ENCODE results near the gene MATCAP1.

Gene MATCAP1

DNA sequence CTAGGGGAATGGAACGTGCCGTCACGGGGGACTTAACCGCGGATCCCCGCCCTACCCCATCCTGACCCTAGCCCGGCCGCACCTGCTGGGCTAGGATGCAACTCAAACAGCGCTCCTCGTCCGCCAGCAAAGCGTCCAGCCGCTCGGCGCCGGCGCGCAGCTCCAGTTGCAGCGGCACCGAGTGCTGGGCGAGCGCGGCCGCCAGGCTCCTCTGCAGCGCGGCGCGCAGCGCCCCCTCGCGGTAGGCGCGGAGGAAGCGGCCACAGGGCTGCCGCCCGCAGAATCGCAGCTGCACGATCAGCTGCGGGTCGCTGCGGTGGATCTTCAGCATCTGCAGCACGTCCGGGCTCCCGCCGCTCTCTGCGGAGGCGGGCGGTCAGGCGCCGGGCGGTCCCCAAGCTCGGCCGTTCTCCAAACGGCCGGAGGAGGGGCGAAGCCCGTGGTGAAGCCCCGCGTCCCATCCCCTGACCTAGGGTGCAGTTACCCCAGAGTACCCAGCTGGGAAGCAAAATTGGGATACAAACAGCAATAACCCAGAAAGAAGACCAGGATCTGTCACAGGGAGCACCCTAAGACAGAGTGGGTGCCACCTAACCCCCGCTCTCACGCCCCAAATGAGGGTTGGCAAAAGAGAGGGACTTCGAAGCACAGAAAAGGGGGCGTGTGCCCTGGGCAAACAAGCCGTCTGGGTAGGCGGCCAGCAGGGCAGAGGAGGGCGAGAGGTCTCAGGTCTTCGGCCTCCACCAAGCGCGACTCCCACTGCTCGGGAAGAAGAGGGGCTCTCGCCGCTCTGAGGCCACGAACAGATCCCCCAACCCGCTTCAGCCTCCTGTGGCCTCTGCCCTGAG is 28.2 kb downstream of the MATCAP1 start:
- DNase-seq, result peak; percentile 76

DNA sequence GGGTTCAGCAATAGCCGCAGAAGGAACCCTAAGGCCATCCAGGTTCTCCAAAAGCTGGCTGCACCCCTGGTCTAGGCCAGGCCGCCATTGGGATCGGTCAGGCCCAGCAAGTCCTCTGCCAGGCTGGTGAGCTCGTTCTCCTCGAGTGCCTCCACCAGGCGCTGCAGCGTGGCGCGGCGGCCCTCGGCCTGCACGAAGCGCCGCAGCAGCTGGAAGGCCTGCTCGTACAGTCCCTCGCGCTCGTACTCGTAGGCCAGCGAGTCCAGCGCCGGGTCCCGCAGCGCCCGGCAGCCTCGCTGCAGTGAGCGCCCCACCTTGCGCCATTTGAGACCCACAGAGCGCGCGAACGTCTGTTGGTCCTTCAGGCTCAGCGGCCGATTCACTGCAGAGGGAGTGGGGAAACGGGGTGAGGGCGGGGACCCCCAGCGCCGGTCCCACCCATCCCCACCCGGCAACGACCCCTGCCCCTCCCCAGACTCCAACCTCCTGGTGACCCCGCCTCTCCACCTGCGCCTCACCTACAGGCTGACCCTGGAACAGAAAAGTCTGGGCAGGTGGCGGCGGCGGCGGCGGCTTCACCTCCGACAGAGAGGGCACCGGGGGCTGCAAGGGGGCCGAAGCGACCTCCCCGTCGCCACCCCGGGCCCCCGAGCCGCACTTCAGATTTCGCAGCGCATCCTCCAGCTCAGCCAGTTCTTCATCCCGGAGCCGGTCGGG is 29.0 kb downstream of the MATCAP1 start:
- DNase-seq, result no peak

DNA sequence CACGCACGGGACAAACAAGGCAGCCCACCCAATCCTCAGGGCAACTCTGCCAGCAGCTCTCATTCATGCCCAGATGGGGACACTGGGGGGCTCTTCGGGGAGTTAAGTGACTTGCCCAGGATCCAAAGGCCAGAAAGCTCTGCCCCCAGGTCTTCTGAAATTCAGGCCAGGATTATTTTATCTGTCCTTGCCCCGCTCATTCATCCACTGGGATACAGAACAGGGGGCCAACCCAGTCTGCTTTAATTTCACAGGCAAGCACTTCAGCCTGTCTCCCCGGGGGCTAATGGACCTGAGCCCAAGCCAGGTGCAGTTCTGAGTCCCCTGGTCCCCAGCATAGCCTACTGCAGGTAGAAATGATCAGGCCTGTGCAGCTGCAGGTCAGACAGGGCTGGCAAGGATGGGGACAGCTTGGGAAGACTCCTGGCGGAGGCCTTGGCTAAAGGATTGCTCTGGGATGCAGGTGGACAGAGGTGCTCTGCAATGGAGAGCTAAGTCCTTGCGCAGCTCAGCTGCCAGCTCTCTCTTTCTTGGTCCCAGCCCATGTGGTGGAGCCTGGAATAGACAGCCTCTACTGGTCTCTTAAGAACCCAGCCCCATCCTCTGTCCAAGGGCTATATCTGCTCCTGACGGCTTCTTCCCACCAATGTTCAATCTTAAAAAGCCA is 32.2 kb downstream of the MATCAP1 start:
- DNase-seq, result no peak

DNA sequence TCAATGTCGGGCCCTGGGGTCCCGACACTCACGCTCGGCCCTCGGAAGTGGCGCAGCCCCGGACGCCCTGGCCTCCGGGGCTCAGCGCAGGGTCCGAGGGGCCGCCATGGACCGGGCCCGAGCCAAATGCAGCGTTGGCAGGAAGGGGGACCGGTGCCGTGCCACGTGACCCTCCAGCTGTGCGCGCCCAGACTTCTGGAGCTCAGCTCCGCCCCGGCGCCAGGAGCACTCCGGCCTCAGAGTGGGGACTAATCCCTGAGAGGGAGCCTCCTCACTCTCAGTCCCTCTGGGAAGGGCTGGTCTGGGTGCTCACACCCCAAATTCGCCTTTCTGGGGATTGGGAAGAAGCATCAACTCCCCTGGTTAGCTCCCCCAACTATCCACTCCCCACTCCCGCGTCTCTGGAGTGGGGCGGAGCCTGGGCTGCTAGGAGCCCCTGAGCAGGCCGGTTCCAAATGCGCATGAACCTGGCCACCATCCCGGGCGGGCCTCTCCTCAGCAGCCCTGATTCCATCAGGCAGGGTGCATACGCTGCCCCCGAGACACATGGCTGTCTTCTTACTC is 32.8 kb downstream of the MATCAP1 start, which contains the start of gene B3GNT9:
Gene B3GNT9, minus strand, starts transcription at position 166 of the 564 bp plus-strand sequence. CDS start 513 bp downstream, outside the sequence.
- peak; percentile 34 for DNase-seq

DNA sequence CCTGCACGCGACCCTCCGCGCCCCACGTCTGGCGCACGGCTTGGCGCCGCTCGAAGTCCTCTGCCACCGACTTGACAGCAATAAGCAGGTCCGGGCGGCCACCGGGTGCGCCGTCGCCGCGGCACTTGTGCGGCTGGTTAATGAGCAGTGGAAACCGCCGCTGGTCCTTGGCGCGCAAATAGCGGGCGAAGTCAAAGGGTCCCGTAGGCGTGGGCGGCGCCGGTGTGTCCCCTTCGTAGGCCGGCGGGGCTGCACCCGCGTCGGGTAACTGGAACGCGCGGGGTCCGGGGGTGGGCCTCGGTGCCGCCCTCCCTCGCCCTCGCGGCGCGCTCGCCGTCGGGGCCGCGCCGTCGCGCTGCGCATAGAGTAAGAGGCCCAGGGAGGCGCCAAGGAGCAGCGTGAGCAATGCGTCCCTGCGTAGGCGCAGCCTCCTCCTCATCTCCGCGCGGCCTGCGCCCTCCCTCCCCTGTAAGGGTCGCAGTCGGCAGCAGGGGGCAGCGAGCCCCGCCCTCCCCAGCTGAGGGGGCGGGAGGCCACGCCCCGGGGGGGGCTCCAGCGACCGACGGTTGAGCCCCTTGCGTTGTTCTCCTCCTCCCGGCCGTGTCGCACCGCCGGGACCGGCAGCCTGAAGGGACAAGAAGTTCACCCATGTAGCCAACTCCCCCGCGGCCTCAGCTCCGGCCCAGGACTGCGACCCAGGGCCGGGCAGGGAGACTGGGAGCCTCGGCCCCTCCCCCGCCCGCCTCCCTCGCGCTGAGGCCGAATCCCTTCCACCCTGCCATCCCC is 33.5 kb downstream of the MATCAP1 start:
- DNase-seq, result peak; percentile 30

DNA sequence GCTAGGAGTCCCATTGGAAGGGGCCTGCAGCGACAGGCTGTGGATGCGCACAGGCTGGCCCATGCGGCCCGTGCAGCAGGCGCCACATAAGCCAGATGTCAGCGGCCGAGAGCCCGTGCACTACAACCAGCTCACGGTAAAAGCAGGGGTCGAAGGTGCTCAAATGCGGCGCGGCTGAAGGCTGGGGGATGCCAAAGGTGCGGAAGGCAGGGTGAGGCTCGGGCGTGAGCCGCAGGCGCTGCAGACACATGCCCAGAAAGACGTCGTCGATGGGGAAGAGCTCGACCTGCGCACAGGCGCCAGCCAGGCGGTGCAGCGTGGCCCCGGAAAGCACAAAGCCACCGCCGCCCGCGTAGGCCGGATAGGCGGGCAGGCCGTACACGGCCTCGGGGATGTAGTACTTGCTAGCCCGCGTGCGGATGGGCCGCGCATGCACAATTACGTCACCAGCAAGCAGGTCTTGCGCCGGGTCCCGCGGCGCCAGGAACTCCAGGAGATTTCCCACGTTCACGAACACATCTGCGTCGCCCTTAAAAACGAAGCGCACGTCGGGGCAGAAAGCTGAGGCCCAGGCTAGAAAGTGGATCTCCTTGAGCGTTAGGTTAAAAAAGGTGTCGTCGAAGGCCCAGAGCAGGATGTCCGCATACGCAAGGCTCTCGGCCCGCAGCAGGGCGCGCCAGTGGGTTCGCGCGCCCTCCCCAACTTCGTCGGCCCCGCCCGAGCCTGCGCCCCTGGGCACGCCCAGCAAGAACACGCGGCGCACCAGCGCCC is 34.3 kb downstream of the MATCAP1 start:
- no peak for DNase-seq

DNA sequence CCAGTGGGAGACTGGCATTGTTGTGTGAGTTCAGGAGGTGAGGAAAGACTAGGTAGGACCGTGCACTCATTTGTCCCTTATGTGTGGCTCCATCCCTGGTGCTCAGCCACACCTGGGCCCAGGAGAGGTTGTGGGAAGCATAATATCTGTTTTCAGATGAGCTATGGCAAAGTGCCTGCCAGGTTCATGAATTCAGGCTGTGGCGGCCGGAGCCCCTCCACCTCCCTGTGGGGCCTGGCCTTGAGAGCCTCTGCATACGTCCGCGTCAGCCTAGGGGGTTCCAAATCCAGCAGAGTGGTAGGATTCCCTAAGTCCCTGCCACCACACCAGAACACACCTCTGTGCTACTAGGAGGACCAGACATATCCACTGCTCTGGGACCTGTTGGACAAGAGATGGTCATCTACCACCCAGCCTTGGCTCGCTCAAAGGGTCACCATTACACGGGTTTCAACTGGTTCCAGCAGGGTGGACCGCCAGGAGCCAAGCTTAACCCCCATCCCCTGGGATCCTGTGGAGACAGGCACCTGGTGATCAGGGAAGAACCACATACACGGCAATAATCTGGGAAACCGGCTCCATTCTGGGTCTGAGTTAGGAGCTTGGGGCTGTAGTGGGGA is 35.0 kb downstream of the MATCAP1 start:
- DNase-seq, result no peak

DNA sequence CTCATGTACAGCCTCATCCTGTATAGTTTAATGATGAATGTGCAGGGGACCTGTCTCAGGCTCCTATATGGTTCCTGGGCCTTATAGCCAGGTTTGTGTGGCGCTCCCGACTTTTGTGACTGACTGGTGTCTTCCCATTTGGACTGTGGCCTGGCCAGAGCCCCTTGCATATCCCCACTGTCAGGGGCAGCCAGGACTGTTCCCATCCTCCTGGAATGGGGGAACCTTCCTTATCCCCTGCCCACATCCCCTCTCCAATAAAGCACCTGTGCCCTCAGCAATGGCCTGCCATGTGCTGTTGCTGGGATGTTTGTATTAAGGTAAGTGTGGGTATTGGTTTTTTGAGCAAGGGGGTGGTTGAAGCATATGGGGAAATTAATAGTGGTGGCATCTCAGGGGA is 35.5 kb downstream of the MATCAP1 start:
- DNase-seq, result no peak

DNA sequence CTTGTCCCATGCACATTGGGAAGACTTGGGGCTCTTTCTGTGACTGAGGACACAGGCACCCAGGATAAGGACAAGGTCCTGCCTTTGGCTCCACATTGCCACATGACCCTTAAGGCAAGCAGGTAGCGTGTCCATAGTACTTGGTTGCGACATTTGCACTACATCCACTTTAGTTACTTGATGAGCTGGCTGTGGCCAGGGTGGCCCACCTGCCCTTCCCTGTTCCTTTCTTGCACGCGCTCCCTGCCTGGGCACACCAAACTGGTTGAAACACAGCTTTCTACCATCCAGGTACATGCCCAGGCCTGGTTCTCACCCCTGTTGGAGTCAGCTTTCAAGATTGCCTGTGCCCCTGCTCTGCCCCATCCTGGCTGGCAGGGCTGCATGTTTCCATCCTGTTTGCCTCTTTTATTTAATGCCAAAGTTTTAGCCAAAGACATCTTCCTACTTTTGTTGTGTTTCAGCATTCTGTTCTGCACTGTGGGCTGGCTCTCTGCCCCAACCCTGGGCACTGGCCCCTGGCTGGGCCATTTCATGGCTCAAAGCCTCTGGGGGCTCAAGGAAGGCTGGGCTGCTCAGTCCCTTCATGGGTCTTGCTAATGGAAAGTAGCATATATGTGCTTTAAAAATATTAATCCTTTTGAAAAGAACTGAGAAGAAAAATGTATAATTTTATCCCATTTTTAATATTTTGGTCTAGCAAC is 36.2 kb downstream of the MATCAP1 start:
- DNase-seq, result no peak

DNA sequence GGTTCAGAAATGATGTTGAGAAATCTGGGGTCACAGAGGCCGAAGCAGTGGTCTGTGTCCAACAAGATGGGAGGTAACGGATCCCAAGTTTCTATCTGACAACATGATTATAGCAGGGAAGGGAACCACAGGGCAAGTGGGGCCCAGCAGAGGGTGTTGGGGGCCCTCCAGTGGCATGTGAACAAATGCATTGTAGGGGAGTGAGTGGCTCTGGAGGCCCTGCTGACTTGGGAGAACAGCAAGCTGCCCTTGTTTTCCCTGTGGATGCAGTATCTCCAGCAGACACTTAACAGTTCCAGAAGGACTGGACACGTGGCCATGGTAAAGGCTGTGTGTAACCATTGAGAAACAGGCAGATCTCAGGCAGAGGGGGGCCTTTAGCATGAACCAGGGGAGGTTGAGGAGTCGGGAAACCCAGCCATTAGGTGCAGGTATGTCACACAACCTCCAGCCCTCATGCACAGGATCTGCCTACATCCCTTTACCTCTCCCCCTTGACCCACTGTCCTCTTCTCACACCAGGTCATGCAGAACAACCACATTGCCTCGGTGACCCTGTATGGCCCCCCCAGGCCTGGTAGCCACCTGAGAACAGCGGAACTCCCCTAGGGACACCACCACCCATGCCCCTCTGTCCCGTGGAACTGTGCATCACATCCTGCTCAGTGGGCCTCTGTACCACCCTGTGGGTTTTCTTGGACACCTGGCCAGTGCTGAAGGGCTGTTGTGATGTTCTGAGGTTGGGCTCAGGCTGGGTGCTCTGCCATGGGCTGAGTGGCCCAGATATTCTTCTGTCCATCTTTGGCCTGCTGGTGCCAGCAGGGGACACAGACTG is 37.0 kb downstream of the MATCAP1 start:
- DNase-seq, result no peak

DNA sequence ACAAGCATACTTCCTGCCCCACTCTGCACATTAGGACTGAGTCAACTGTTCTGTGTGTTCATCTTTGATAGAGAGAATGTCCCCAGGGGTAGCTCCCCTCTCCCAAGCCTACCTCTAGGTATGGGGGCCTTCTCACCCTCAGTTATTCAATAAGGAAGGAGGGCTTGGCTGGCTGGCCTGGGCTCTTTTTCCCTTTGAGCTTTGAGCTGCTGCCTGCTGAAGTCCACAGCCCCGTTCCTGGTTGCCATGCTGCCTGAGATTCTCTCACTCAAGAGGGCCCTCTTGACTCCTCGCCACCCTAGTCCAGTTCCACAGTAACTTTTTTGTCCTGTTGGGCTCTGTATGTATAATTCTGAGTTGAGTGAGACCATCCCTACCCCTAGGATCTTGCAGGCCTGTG is 38.0 kb downstream of the MATCAP1 start:
- DNase-seq, result no peak

DNA sequence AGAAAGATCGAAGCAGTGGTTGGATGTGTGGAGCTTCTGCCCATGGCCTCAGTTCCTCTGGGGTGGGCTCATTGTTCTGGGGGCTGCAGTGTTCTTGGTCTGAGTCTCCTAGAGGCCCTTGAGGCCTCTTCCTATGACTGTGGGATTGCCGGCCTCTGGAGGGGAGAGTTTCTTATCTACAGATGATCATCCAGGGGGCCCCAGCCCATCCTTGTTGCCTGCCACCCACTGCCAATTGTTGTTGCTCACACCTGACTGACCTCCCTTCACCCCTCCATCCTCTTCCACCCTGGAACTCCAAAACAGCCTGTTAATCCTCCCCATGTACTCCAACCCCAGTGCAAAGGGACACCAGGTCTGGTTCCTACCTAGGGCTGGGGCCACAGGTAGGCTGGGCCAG is 38.8 kb downstream of the MATCAP1 start:
- DNase-seq, result no peak

DNA sequence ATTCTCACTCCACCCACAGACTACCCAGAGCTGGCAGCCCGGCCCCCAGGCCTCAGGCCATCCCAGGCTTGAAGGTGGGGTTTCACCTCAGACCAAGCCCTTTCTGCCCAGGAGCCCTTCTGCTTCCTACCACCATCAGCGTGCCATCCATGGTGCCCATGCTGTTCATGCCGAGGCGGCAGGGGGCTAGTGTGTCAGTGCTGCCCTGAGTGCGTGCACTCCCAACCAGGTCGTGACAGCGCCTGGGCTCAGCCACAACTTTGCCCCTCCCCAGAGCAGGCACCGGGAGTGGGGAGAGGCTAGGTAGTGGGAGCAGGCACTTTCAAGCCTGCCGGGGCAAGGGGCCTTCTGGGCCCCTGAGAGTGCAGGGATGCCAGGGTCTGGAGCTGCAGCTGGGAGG is 41.4 kb downstream of the MATCAP1 start:
- no peak for DNase-seq

DNA sequence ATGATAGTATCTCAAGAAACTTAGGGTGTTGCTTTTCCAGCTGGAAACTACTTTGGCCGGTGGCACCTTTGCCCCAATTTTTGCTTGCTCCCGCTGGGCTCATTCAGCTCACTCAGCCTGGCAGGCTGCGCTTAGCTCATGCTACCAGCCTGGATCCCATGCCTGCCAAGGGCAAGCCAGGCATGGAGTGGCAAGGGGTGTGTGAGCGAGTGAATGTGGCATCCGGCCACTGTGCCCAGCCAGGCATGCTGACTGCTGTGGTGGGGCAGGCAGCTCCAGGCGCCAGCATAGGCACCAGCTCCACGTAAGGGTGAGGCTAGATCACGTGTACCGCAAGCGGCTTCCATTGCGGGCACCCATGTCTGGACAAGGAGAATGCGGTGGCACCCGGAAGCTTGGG is 42.4 kb downstream of the MATCAP1 start:
- no peak for DNase-seq

DNA sequence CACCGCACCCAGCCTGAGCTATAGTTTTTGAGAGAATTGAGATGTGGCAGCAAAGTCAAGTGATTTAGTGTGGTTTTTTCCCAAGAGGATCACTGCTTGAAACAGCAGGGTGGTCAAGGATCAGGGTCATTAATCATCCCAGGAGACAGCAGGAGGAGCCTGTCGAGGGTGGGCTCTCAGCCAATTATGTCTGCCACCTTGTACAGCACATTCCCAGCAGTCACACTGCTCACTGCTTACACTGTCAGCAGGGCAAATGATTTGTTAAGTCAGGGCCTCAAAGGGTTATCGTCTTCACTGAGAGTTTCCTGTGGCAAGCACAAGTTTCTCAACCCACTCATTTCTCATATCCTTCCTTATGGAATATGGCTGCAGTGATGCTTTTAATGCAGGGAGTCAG is 46.2 kb downstream of the MATCAP1 start:
- DNase-seq, result no peak

DNA sequence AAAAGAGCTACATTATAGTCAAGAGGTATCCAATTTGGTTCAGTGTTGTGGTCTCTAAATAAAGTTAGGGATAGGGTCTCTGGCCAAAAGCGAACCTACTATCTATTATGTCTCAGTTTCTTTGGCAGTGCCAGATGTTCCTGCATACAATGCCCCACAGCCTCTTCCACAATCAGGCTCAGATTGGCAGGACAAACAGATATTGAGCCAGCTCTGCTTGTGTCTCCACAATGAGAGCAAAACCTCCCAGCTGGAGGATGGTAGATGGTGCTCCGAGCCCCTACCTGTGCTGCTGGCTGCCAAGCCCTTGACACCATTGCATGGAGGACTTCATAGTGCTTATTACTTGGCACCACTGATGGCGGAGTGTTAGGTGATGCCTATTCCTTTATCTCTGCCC is 54.3 kb downstream of the MATCAP1 start:
- DNase-seq, result no peak

DNA sequence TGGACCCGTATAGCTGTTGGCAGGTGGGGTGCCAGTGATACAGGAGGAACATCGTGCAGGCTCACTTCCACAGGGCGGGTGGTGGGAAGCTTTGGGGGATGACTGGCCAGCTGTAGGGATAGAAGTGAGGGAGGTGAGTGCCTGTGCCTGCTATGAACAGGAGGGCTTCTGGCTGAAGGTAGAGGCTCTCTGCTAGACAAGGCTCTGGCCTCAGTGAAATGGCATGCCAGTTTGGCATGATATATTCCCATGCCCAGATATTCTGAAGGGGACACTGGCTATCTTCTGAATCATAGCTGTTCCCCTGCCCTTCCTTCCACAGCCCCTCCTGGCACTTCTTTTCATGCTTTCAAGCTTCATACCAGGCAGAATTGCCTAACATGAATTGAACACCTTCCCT is 54.9 kb downstream of the MATCAP1 start:
- DNase-seq, result no peak

DNA sequence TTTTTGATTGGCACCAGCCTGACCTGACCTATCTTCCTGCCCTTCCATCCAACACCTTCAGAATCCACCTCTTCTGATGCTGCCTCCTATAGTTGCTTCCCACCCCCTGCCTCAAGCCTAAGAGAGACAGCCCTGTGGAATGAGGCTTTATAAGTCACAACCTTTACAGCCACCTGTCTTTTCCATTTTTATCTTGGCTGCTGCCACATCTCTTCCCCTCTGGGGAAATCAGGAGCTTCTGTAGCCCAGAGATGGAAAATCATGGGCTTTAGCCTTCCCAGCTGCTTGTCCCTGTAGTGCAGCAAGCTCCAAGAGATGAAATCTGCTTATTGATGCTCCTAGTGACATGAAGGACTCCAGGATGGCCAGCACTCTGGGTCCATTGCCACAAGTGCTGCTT is 55.3 kb downstream of the MATCAP1 start:
- no peak for DNase-seq

All from central memory CD4-positive, alpha-beta T cell (primary cell).